Measurements from ENCODE around the gene TNRC6A. TPM values are rescaled to one million over a fixed set of nuclear protein-coding genes. Genes with fewer than 3 reads are reported as not detected.
"Not testable (repeated sequence)": the region's sequence is repeated elsewhere in the genome, so short reads cannot be mapped to it uniquely, and the experiment has no call there.

TNRC6A gene
- total and polyA plus RNA-seq, 4 donors, result 10.3 to 93.0 (median 29.8) TPM

- no peak for DNase-seq
- no peak overlapping the region for H3K27ac ChIP-seq (ENCODE audit: low read depth in 1 of 2, low read length in 1 of 2)
- no peaks in the 10 kb centered on the region for H3K27me3 ChIP-seq (ENCODE audit: control insufficient read depth in 3 of 3, insufficient read depth in 3 of 3, low read length in 2 of 3)
These were observed 9.4 kb downstream of the TNRC6A start for GRCh38 chr16:24738895-24739294.

GRCh38 chr16:24741862-24742261, 12.4 kb downstream of the TNRC6A start:
- DNase-seq (no peak), ATAC-seq (ENCODE audit: insufficient read depth, low FRiP score) (no peak)
- no peaks in the 10 kb centered on the region for H3K9me3 ChIP-seq (ENCODE audit: control insufficient read depth in 4 of 4, insufficient read depth in 3 of 4, low read length in 3 of 4)
- no peak overlapping the region for H3K9ac ChIP-seq (ENCODE audit: insufficient read depth in 1 of 2, low read length in 2 of 2)
- H3K4me1 ChIP-seq (ENCODE audit: control insufficient read depth in 5 of 5, insufficient read depth in 5 of 5, low read length in 5 of 5), result peaks cover 0 to 62% (median 5%) of the 10 kb centered on the region in 5 donors
- no peaks in the 10 kb centered on the region for H3K27me3 ChIP-seq (ENCODE audit: control insufficient read depth in 3 of 3, insufficient read depth in 3 of 3, low read length in 2 of 3)
- no peak overlapping the region for H3K27ac ChIP-seq (ENCODE audit: low read depth in 1 of 2, low read length in 1 of 2)
- no peak overlapping the region for H3K4me3 ChIP-seq
- TF ChIP-seq CTCF (IDR thresholded peaks at IDR 0.05; ENCODE audit: control extremely low read depth, extremely low read depth), result no peak
- H3K36me3 ChIP-seq (ENCODE audit: control insufficient read depth in 4 of 4, insufficient read depth in 4 of 4, low read length in 4 of 4), result peaks cover 0 to 9% (median 1%) of the 10 kb centered on the region in 4 donors
- WGBS, 2 donors, result 97% methylated on average over 4 of the region's 4 CpGs

More at GRCh38 chr16:24738895-24739294, 9.4 kb downstream of the TNRC6A start:
- Histone ChIP-seq H3K4me3 (no peak overlapping the region), H3K4me1 (ENCODE audit: control insufficient read depth in 5 of 5, insufficient read depth in 5 of 5, low read length in 5 of 5) (peaks cover 0 to 44% (median 5%) of the 10 kb centered on the region in 5 donors), H3K9ac (ENCODE audit: insufficient read depth in 1 of 2, low read length in 2 of 2) (no peak overlapping the region), H3K9me3 (ENCODE audit: control insufficient read depth in 4 of 4, insufficient read depth in 3 of 4, low read length in 3 of 4) (no peaks in the 10 kb centered on the region), H3K36me3 (ENCODE audit: control insufficient read depth in 4 of 4, insufficient read depth in 4 of 4, low read length in 4 of 4) (peaks cover 0 to 6% (median 1%) of the 10 kb centered on the region in 4 donors)
- ATAC-seq (ENCODE audit: insufficient read depth, low FRiP score), result no peak
- no peak for TF ChIP-seq CTCF (IDR thresholded peaks at IDR 0.05; ENCODE audit: control extremely low read depth, extremely low read depth)
- WGBS, 2 donors, result 72 to 83% methylated on average over 3 of the region's 3 CpGs

GRCh38 chr16:24742610-24743009, 13.2 kb downstream of the TNRC6A start:
- DNase-seq; H3K9ac ChIP-seq (ENCODE audit: insufficient read depth in 1 of 2, low read length in 2 of 2); H3K36me3 ChIP-seq (ENCODE audit: control insufficient read depth in 4 of 4, insufficient read depth in 4 of 4, low read length in 4 of 4); H3K4me3 ChIP-seq; ATAC-seq (ENCODE audit: insufficient read depth, low FRiP score); H3K27ac ChIP-seq (ENCODE audit: low read depth in 1 of 2, low read length in 1 of 2); H3K27me3 ChIP-seq (ENCODE audit: control insufficient read depth in 3 of 3, insufficient read depth in 3 of 3, low read length in 2 of 3); H3K9me3 ChIP-seq (ENCODE audit: control insufficient read depth in 4 of 4, insufficient read depth in 3 of 4, low read length in 3 of 4): not testable (repeated sequence)
- WGBS, 2 donors, result 81 to 90% methylated on average over 8 of the region's 8 CpGs
- H3K4me1 ChIP-seq (ENCODE audit: control insufficient read depth in 5 of 5, insufficient read depth in 5 of 5, low read length in 5 of 5), result peaks cover 0 to 65% (median 3%) of the 10 kb centered on the region in 5 donors

- Histone ChIP-seq H3K36me3 (ENCODE audit: control insufficient read depth in 4 of 4, insufficient read depth in 4 of 4, low read length in 4 of 4) (peaks cover 0 to 9% (median 1%) of the 10 kb centered on the region in 4 donors), H3K9me3 (ENCODE audit: control insufficient read depth in 4 of 4, insufficient read depth in 3 of 4, low read length in 3 of 4) (no peaks in the 10 kb centered on the region), H3K4me1 (ENCODE audit: control insufficient read depth in 5 of 5, insufficient read depth in 5 of 5, low read length in 5 of 5) (peaks cover 0 to 70% (median 8%) of the 10 kb centered on the region in 5 donors), H3K27ac (ENCODE audit: low read depth in 1 of 2, low read length in 1 of 2) (no peak overlapping the region), H3K9ac (ENCODE audit: insufficient read depth in 1 of 2, low read length in 2 of 2) (no peak overlapping the region), H3K27me3 (ENCODE audit: control insufficient read depth in 3 of 3, insufficient read depth in 3 of 3, low read length in 2 of 3) (no peaks in the 10 kb centered on the region), H3K4me3 (no peak overlapping the region)
- ATAC-seq (ENCODE audit: insufficient read depth, low FRiP score) (no peak), DNase-seq (no peak)
- TF ChIP-seq CTCF (IDR thresholded peaks at IDR 0.05; ENCODE audit: control extremely low read depth, extremely low read depth), result no peak
These were observed 15.9 kb downstream of the TNRC6A start for GRCh38 chr16:24745391-24745790.

All from lung (tissue), 12 donors.